T-cell (primary cell): ENCODE results near the gene GPR25. TPM values are rescaled to one million over a fixed set of nuclear protein-coding genes. Genes with fewer than 3 reads are reported as not detected.
A peak's percentile ranks its signal among the peaks of the same experiment; 100 is the strongest.

Experiments
- ATAC-seq, 4 experiments: fragments of 200-7000 bp in 3 of 4; fragments of 150-1000 bp in 1 of 4; cut with Tn5 transposase; replicated peaks in 1 of 4; 1 replicate in 3 of 4; 2 replicates in 1 of 4; pipeline ENCODE4 v1.10.0; 2021; ENCODE audit warnings: moderate library complexity in 3 of 4, mild to moderate bottlenecking in 2 of 4, moderate number of reproducible peaks in 1 of 4
- CTCF ChIA-PET, 2 donors: fragments of 300-600 bp; sonication (Branson Sonifier 250); formaldehyde crosslinking; loops; one replicate each; lab custom pipeline; 2022; ENCODE audit warnings: antibody characterized with exemption in 2 of 2; lab: Charles Lee
- POLR2A ChIA-PET, 2 donors: fragments of 300-600 bp; sonication (Branson Sonifier 250); formaldehyde crosslinking; loops; one replicate each; lab custom pipeline; 2022; ENCODE audit warnings: antibody characterized with exemption in 2 of 2; lab: Charles Lee
- DNase-seq, 35 experiments: peaks; one replicate each; pipeline versions ENCODE4 v3.0.0 to v3.0.0-alpha.2; 2013 to 2023
- H3K27ac ChIP-seq: one replicate; pipeline ENCODE4 v1.5.1; 2013; ENCODE audit warnings: low read length
- H3K27me3 ChIP-seq, 2 experiments: replicated peaks in 1 of 2; 1 replicate in 1 of 2; 2 replicates in 1 of 2; pipeline versions ENCODE4 v1.6.1 to v1.7.0; 2013; ENCODE audit warnings: low read length in 1 of 2, mixed read lengths in 1 of 2; ENCODE audit not compliant: control insufficient read depth in 2 of 2, insufficient read depth in 2 of 2; ENCODE audit errors: extremely low read depth in 1 of 2
- H3K36me3 ChIP-seq, 2 donors: 1 replicate in 1 of 2; 2 replicates in 1 of 2; pipeline versions ENCODE4 v1.6.1 to v1.7.0; 2013; ENCODE audit warnings: low read length in 1 of 2; ENCODE audit not compliant: control insufficient read depth in 2 of 2, insufficient read depth in 1 of 2; ENCODE audit errors: extremely low read depth in 1 of 2
- H3K4me1 ChIP-seq, 2 experiments: 1 replicate in 1 of 2; 2 replicates in 1 of 2; pipeline versions ENCODE4 v1.6.1 to v1.7.0; 2013; ENCODE audit warnings: low read length in 2 of 2, mixed read lengths in 1 of 2; ENCODE audit not compliant: insufficient read depth in 2 of 2, control insufficient read depth in 1 of 2; ENCODE audit errors: extremely low read depth in 1 of 2
- H3K4me3 ChIP-seq, 2 donors: 1 replicate in 1 of 2; 2 replicates in 1 of 2; pipeline versions ENCODE4 v1.5.1 to v1.7.0; 2013; ENCODE audit warnings: mild to moderate bottlenecking in 2 of 2, low read length in 1 of 2, moderate library complexity in 1 of 2; ENCODE audit not compliant: control insufficient read depth in 1 of 2; ENCODE audit errors: extremely low read depth in 1 of 2
- H3K9me3 ChIP-seq: 2 replicates; pipeline ENCODE4 v1.7.0; 2013
- H3K27ac Mint-ChIP-seq, 2 donors: one replicate each; pipeline ENCODE4 v1.8.0; 2020 to 2021; ENCODE audit warnings: mild to moderate bottlenecking in 2 of 2, mixed read lengths in 2 of 2
- H3K27me3 Mint-ChIP-seq, 2 donors: one replicate each; pipeline ENCODE4 v1.8.0; 2021 to 2022; ENCODE audit warnings: mixed read lengths in 2 of 2
- H3K36me3 Mint-ChIP-seq: one replicate; pipeline ENCODE4 v1.8.0; 2021; ENCODE audit warnings: mixed read lengths
- H3K4me1 Mint-ChIP-seq, 3 donors: one replicate each; pipeline ENCODE4 v1.8.0; 2020 to 2022; ENCODE audit warnings: mixed read lengths in 3 of 3, mild to moderate bottlenecking in 1 of 3
- H3K4me3 Mint-ChIP-seq, 3 donors: one replicate each; pipeline ENCODE4 v1.8.0; 2020 to 2022; ENCODE audit warnings: mild to moderate bottlenecking in 3 of 3, mixed read lengths in 3 of 3, moderate library complexity in 3 of 3
- H3K9me3 Mint-ChIP-seq, 3 donors: one replicate each; pipeline ENCODE4 v1.8.0; 2020 to 2022; ENCODE audit warnings: mixed read lengths in 3 of 3
- WGBS: methylation state at CpG from one replicate; pipeline ENCODE4 v1.1.5; 2013; ENCODE audit warnings: missing lambda C conversion rate; ENCODE audit not compliant: insufficient coverage; 5-methylcytosine and 5-hydroxymethylcytosine counted together
- total RNA-seq, 35 experiments: library from RNA in 6 of 35; stranded (reverse) in 6 of 35; fragments of 120-200 nt in 1 of 35; gene quantifications; one replicate each; pipeline versions ENCODE4 v1.2.1 to v1.2.4 and lab custom pipeline; 2013 to 2026

GPR25 gene
- total RNA-seq, 5 donors from 2014 or later (not counting 1 experiment from before 2014, with no cell fraction given): 1.2 to 6.7 (median 1.8) TPM

GRCh38 chr1:200857804-200858203, 15.0 kb upstream of the GPR25 start:
- DNase-seq (no peak), ATAC-seq (no peak)
- Histone ChIP-seq H3K4me3 (no peak overlapping the region), H3K36me3 (peaks cover 0 to 5% of the 10 kb centered on the region in 2 donors), H3K9me3 (no peaks in the 10 kb centered on the region), H3K4me1 (peaks cover 0 to 9% of the 10 kb centered on the region in 2 experiments), H3K27ac (no peak overlapping the region), H3K27me3 (no peaks in the 10 kb centered on the region)
- H3K4me3 Mint-ChIP-seq: no peak overlapping the region
- 80% methylated on average over 1 of the region's 1 CpG for WGBS
- ChIA-PET POLR2A (no interaction called here), CTCF (interaction anchor here in 1 of 2 donors (0.6 kb wide), 1 partner anchor 263 kb away, joined by 6 read pairs; no protein-coding TSS in a partner anchor)
- peaks cover 10% of the 10 kb centered on the region for H3K36me3 Mint-ChIP-seq
- no peak overlapping the region for H3K27ac Mint-ChIP-seq
- H3K27me3 Mint-ChIP-seq: no peaks in the 10 kb centered on the region
- H3K4me1 Mint-ChIP-seq: peaks cover 3 to 15% (median 10%) of the 10 kb centered on the region in 3 donors
- H3K9me3 Mint-ChIP-seq: no peaks in the 10 kb centered on the region

- Histone ChIP-seq H3K9me3 (no peaks in the 10 kb centered on the region), H3K4me3 (no peak overlapping the region), H3K27me3 (no peaks in the 10 kb centered on the region), H3K27ac (peak overlapping the region; percentile 57), H3K36me3 (no peaks in the 10 kb centered on the region), H3K4me1 (peaks cover 0 to 22% of the 10 kb centered on the region in 2 experiments)
- CTCF ChIA-PET: interaction anchor here (0.7 to 0.9 kb wide), 5 partner anchors 19 to 1765 kb away, joined by 3 to 12 read pairs (median 4); no protein-coding TSS in a partner anchor
- ATAC-seq (peak; percentile 46 to 80 (median 48)), DNase-seq (peak in 1 of 35 experiments; percentile 56)
- H3K4me1 Mint-ChIP-seq: peaks cover 10 to 45% (median 23%) of the 10 kb centered on the region in 3 donors
- H3K36me3 Mint-ChIP-seq: no peaks in the 10 kb centered on the region
- H3K9me3 Mint-ChIP-seq: no peaks in the 10 kb centered on the region
- POLR2A ChIA-PET: interaction anchor here in 1 of 2 donors (0.7 kb wide), 1 partner anchor 14 kb away, joined by 10 read pairs; no protein-coding TSS in a partner anchor
- peak overlapping the region in 2 of 3 donors; percentile 1 to 31 for H3K4me3 Mint-ChIP-seq
- 60% methylated on average over 1 of the region's 2 CpGs for WGBS
- no peaks in the 10 kb centered on the region for H3K27me3 Mint-ChIP-seq
- H3K27ac Mint-ChIP-seq: peak overlapping the region; percentile 41 to 85
Observed at GRCh38 chr1:200861937-200862647, 10.7 kb upstream of the GPR25 start.

- H3K36me3 ChIP-seq: no peaks in the 10 kb centered on the region
- Mint-ChIP-seq H3K27me3 (no peaks in the 10 kb centered on the region), H3K4me1 (peaks cover 14 to 51% (median 30%) of the 10 kb centered on the region in 3 donors), H3K9me3 (no peaks in the 10 kb centered on the region), H3K4me3 (peak overlapping the region; percentile 12 to 48 (median 26)), H3K36me3 (no peaks in the 10 kb centered on the region), H3K27ac (peak overlapping the region; percentile 41 to 85)
- DNase-seq: peak in 5 of 35 experiments; percentile 11 to 51 (median 29)
- H3K9me3 ChIP-seq: no peaks in the 10 kb centered on the region
- ATAC-seq: peak; percentile 26 to 56 (median 46)
- H3K4me3 ChIP-seq: peak overlapping the region in 1 of 2 donors; percentile 4
- H3K4me1 ChIP-seq: peaks cover 0 to 29% of the 10 kb centered on the region in 2 experiments
- peak overlapping the region; percentile 57 for H3K27ac ChIP-seq
- CTCF ChIA-PET: interaction anchor here (0.5 to 0.9 kb wide), 4 partner anchors 27 to 1764 kb away, joined by 3 to 12 read pairs (median 3); no protein-coding TSS in a partner anchor
- POLR2A ChIA-PET: interaction anchor here in 1 of 2 donors (0.5 kb wide), 1 partner anchor 20 kb away, joined by 8 read pairs; no protein-coding TSS in a partner anchor
- H3K27me3 ChIP-seq: no peaks in the 10 kb centered on the region
- WGBS: no CpG with 5 or more reads among the region's 9 CpGs
Observed at GRCh38 chr1:200862713-200863415, 9.9 kb upstream of the GPR25 start.

GRCh38 chr1:200866116-200866515, 6.7 kb upstream of the GPR25 start:
- Histone ChIP-seq H3K9me3 (no peaks in the 10 kb centered on the region), H3K27ac (no peak overlapping the region), H3K4me1 (peaks cover 0 to 49% of the 10 kb centered on the region in 2 experiments), H3K4me3 (no peak overlapping the region), H3K36me3 (no peaks in the 10 kb centered on the region), H3K27me3 (no peaks in the 10 kb centered on the region)
- DNase-seq (no peak), ATAC-seq (no peak)
- WGBS: 100% methylated on average over 2 of the region's 3 CpGs
- CTCF ChIA-PET: interaction anchor here in 1 of 2 donors (0.7 kb wide), 1 partner anchor 19 kb away, joined by 3 read pairs; no protein-coding TSS in a partner anchor
- Mint-ChIP-seq H3K36me3 (no peaks in the 10 kb centered on the region), H3K4me1 (peaks cover 18 to 65% (median 49%) of the 10 kb centered on the region in 3 donors), H3K9me3 (no peaks in the 10 kb centered on the region), H3K27ac (peak overlapping the region in 1 of 2 donors; percentile 43), H3K27me3 (peaks cover 1 to 4% of the 10 kb centered on the region in 2 donors), H3K4me3 (no peak overlapping the region)
- POLR2A ChIA-PET: interaction anchor here in 1 of 2 donors (0.6 kb wide), 2 partner anchors 18 to 162 kb away, joined by 4 to 7 read pairs; no protein-coding TSS in a partner anchor

- Histone ChIP-seq H3K4me1 (peaks cover 0 to 51% of the 10 kb centered on the region in 2 experiments), H3K27ac (peak overlapping the region; percentile 19), H3K9me3 (no peaks in the 10 kb centered on the region), H3K36me3 (no peaks in the 10 kb centered on the region), H3K27me3 (peaks cover 0 to under 1% of the 10 kb centered on the region in 2 experiments), H3K4me3 (no peak overlapping the region)
- no peaks in the 10 kb centered on the region for H3K9me3 Mint-ChIP-seq
- CTCF ChIA-PET: interaction anchor here in 1 of 2 donors (0.7 kb wide), 1 partner anchor 18 kb away, joined by 3 read pairs; no protein-coding TSS in a partner anchor
- DNase-seq: peak in 1 of 35 experiments; percentile 36
- H3K4me1 Mint-ChIP-seq: peaks cover 21 to 69% (median 53%) of the 10 kb centered on the region in 3 donors
- no peak overlapping the region for H3K4me3 Mint-ChIP-seq
- 17% methylated on average over 1 of the region's 5 CpGs for WGBS
- H3K27me3 Mint-ChIP-seq: peaks cover 4 to 5% of the 10 kb centered on the region in 2 donors
- peak in 3 of 4 experiments; percentile 26 to 38 (median 28) for ATAC-seq
- no peak overlapping the region for H3K27ac Mint-ChIP-seq
- POLR2A ChIA-PET: interaction anchor here in 1 of 2 donors (0.6 kb wide), 2 partner anchors 18 to 161 kb away, joined by 4 to 7 read pairs; no protein-coding TSS in a partner anchor
- no peaks in the 10 kb centered on the region for H3K36me3 Mint-ChIP-seq
Observed at GRCh38 chr1:200866521-200866920, 6.3 kb upstream of the GPR25 start.
